ENCODE results near the gene PKD1. TPM values are rescaled to one million over a fixed set of nuclear protein-coding genes. Genes with fewer than 3 reads are reported as not detected.
A peak's percentile ranks its signal among the peaks of the same experiment; 100 is the strongest.

Gene PKD1
- total and polyA plus RNA-seq, 2 of the 13 experiments (the other 11 are each of a cell fraction or from before 2014, with no cell fraction given), result 22.1 to 23.0 TPM

DNA sequence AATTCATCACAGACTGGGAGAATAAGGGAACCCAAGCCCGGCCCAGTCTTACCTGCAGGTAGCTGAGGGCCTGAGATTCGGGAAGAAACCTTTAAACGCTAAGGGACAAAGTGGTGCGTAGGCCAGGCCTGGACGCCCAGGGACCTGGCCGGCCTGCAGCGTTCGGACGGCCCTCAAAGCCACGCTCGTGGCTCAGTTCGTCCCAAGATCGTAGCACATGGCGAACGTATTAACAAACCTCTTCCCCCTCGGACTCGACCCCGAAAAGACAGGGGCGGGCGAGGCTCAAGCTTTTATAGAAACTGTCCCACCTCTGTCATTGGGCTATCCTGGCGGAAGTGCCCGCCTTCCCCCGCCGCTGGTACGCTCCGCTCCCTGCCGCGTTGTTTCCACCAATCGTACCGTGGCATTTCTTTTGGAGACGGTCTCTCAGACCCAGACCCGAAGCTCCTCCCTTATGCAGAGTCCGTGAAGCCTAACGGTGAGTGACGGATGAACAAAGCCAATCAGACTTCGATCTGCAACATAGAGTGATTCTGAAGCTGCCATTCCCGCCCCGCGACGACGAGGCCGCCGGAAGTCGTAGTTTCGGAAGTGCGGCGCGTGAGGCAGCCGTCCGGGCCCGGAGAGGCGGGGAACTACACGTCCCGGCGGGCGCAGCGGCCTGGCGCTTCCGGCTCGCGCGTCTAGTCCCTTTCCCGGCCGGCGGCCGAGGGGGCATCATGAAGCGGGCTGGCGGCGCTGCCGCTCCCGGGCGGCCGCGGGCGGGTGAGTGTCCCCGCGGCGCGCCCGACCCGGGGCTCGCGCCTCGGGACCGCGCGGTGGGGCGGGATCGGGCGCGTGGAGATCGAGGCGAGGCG, 19.6 kb upstream of the PKD1 start, which contains the start of gene TRAF7 (continued):
- no peak for TF ChIP-seq PLRG1 (conservative IDR thresholded peaks at IDR 0.05)
- TF ChIP-seq XBP1 (CRISPR knock-in tag; IDR thresholded peaks at IDR 0.05), result no peak
- TF ChIP-seq GLI4 (CRISPR knock-in tag; IDR thresholded peaks at IDR 0.05; ENCODE audit: borderline replicate concordance), result no peak
- TF ChIP-seq ZNF547 (CRISPR knock-in tag; IDR thresholded peaks at IDR 0.05), result peak; percentile 68; the same call in 1 of the 2 replicates
- no peak for TF ChIP-seq RARG (CRISPR knock-in tag; IDR thresholded peaks at IDR 0.05; ENCODE audit: low read depth)
- TF ChIP-seq EZH2 (conservative IDR thresholded peaks at IDR 0.05; ENCODE audit: low read depth, low read length), result no peak
- no peak for TF ChIP-seq ZMYM3 (CRISPR knock-in tag; IDR thresholded peaks at IDR 0.05)
- TF ChIP-seq, protein P1, sequence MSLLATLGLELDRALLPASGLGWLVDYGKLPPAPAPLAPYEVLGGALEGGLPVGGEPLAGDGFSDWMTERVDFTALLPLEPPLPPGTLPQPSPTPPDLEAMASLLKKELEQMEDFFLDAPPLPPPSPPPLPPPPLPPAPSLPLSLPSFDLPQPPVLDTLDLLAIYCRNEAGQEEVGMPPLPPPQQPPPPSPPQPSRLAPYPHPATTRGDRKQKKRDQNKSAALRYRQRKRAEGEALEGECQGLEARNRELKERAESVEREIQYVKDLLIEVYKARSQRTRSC (CRISPR knock-in tag; IDR thresholded peaks at IDR 0.05; ENCODE audit: low read depth), result no peak; the same call in 1 of the 2 replicates
- peak; percentile 70; the same call in 1 of the 2 replicates for TF ChIP-seq ZBTB20 (CRISPR knock-in tag; IDR thresholded peaks at IDR 0.05; ENCODE audit: borderline replicate concordance, low read depth)
- TF ChIP-seq ZNF333 (CRISPR knock-in tag; IDR thresholded peaks at IDR 0.05; ENCODE audit: borderline replicate concordance), result 0 out of 2 replicates have a peak, but pooled peaks have one; percentile 79
- peak; percentile 92 for TF ChIP-seq ZNF501 (CRISPR knock-in tag; IDR thresholded peaks at IDR 0.05)
- no peak for TF ChIP-seq CENPT (CRISPR knock-in tag; IDR thresholded peaks at IDR 0.05; ENCODE audit: low read depth)
- TF ChIP-seq IRX3 (CRISPR knock-in tag; IDR thresholded peaks at IDR 0.05; ENCODE audit: borderline replicate concordance, low read depth), result peak; percentile 62; the same call in 1 of the 2 replicates
- TF ChIP-seq ZBTB4 (CRISPR knock-in tag; IDR thresholded peaks at IDR 0.05; ENCODE audit: borderline replicate concordance), result no peak; the same call in 1 of the 2 replicates
- peak; percentile 87; the same call in 1 of the 2 replicates for TF ChIP-seq ZNF607 (CRISPR knock-in tag; IDR thresholded peaks at IDR 0.05; ENCODE audit: borderline replicate concordance)
- TF ChIP-seq MIER2 (CRISPR knock-in tag; IDR thresholded peaks at IDR 0.05), result no peak
- TF ChIP-seq, protein P2, sequence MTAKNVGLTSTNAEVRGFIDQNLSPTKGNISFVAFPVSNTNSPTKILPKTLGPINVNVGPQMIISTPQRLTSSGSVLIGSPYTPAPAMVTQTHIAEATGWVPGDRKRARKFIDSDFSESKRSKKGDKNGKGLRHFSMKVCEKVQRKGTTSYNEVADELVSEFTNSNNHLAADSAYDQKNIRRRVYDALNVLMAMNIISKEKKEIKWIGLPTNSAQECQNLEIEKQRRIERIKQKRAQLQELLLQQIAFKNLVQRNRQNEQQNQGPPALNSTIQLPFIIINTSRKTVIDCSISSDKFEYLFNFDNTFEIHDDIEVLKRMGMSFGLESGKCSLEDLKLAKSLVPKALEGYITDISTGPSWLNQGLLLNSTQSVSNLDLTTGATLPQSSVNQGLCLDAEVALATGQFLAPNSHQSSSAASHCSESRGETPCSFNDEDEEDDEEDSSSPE (CRISPR knock-in tag; IDR thresholded peaks at IDR 0.05), result peak; percentile 86
- TF ChIP-seq GFI1 (CRISPR knock-in tag; IDR thresholded peaks at IDR 0.05; ENCODE audit: borderline replicate concordance), result 0 out of 2 replicates have a peak, but pooled peaks have one; percentile 20
- TF ChIP-seq SMAD3 (CRISPR knock-in tag; IDR thresholded peaks at IDR 0.05), result peak; percentile 71
- TF ChIP-seq SP1 (IDR thresholded peaks at IDR 0.05), result no peak
- peak; percentile 47 for TF ChIP-seq SP1 (CRISPR knock-in tag; IDR thresholded peaks at IDR 0.05)
